Hypothalamus (tissue), 51 donors: ENCODE measurements around the gene ZBTB44.
"Not testable (repeated sequence)": the region's sequence is repeated elsewhere in the genome, so short reads cannot be mapped to it uniquely, and the experiment has no call there.

Experiments
- DNase-seq, 51 donors: peaks; one replicate each; lab custom pipeline; 2025; lab: John Stamatoyannopoulos, UW

Gene ZBTB44, protein sequence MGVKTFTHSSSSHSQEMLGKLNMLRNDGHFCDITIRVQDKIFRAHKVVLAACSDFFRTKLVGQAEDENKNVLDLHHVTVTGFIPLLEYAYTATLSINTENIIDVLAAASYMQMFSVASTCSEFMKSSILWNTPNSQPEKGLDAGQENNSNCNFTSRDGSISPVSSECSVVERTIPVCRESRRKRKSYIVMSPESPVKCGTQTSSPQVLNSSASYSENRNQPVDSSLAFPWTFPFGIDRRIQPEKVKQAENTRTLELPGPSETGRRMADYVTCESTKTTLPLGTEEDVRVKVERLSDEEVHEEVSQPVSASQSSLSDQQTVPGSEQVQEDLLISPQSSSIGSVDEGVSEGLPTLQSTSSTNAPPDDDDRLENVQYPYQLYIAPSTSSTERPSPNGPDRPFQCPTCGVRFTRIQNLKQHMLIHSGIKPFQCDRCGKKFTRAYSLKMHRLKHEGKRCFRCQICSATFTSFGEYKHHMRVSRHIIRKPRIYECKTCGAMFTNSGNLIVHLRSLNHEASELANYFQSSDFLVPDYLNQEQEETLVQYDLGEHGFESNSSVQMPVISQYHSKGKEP

DNA sequence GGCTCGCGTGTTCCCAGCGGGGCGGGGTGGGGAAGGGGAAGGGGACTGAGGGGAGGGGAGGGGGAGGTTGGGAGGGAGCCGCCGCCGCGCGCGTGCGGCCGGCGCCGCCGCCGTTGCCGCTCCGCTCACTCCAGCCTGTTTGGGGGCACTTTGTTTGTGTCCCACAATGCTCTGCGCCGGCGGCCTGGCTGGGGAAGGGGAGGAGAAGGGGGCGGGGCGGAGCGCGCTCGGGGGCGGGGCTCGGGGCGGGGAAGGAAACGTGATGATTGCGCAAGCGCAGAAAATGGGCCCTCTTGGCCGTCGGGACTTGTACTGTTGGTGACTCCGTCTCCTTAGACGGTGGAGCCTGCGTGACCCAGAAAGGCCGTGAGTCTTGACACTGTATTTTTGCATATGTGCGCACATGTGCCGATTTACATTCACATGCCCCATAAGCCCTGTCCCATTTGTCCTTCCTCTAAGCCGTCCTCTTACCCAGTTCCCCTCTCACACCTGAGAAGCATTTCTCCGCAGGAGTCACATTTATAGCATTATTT is at the start of gene ZBTB44:
Gene ZBTB44 (minus strand): TSS at position 168 of the 536 bp plus-strand sequence. CDS start 53,044 bp downstream, outside the sequence.
- peak; percentile 66 to 98 (median 90) for DNase-seq

DNA sequence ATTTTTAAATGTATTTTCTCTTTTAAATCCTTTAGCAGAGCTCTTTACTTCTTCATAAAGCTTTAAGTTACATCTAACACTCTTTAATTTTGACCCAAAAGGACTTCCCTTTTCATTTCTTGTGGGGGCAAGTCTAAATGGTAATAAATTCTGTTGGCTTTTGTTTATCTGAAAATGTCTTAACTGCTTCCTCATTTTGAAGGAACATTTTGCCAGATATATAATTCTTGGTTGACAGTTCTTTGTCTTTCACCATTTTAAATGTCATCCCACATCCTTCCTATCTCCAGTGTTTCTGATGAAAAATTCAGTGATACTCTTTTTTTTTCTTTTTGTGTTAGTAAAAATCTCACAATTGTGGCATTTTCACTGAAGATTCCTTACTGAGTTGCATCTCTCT is 44.7 kb upstream of the ZBTB44 start:
- no peak for DNase-seq

DNA sequence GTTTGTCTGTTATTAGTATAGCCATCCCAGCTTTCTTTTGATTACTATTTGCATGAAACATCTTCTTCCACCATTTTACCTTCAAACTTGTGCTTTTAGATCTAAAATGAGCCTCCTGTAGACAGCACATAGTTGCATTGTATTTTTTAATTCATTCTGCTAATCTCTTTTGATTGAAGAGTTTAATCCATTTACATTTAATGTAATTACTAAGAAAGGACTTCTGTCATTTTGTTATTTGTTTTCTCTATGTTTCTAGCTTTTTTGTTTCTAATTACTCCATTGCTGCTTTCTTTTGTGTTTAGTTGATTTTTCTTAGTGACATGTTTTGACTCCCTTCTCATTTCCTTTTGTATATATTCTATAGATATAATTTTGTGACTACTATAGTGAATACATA is 43.7 kb upstream of the ZBTB44 start:
- DNase-seq = no peak

DNA sequence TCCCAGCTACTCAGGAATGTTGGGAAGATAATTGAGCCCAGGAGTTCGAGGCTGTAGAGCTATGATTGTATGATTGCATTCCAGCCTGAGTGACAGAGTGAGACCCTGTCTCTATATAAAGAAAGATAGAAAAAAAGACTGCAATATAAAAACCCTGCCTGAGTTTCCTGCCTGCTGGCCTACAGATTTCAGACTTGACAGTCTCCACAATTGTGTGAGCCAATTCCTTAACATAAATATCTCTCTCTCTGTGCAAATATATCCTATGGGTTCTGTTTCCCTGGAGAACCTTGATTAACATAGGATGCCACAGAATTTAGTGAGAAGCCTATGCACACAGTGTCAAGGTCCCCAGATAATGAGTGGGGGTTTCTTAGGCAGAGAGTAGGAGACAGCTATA is 32.5 kb upstream of the ZBTB44 start:
- no peak for DNase-seq

DNA sequence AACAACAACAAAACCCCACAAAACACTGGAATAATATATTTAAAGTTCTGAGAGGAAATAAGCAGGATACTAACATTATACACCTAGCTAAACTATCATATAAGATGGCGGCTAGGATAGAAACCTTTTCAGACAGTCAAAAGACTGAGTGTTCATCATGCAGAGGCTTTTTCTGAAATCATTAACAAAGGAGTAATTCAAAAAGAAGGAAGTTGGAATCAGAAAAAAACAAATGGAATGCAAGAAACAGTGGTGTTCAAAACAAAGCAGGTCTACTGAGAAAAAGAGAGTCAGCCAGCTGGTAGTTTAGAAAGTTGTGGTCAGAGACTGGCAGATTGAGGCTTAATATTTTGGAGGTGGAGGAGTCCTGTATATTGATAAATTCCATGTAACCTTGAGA is 30.1 kb upstream of the ZBTB44 start:
- no peak for DNase-seq

DNA sequence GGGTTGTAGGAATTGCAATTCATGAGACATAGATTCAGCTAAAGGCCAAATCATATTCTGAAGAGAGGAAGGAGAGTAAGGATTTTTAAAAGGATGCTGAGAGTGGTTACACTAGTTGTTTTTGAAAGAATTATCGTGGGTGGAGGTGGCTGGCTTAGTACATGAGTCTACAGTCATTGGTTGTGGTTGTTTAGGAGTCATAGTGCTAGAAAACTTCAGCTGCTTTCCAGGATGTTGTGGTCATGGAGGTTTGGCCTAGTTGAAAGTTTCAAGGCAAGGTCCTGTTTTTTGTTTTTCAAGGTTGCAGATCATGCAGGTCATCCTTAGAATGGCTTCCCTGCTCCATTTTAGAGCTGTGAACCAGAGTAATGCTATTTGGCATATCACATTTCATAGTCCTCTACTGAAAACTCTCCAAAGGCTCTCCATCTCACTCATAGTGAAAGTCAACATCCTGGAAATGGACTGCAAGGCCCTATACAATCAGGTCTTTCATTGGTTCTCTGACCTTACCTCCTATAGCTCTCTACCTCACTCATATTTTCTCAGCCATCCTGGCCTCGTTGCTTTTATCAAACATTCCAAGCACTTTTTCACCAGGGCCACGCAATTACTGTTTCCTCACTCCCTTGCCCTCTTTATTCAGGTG is 26.1 kb upstream of the ZBTB44 start:
- DNase-seq = no peak

DNA sequence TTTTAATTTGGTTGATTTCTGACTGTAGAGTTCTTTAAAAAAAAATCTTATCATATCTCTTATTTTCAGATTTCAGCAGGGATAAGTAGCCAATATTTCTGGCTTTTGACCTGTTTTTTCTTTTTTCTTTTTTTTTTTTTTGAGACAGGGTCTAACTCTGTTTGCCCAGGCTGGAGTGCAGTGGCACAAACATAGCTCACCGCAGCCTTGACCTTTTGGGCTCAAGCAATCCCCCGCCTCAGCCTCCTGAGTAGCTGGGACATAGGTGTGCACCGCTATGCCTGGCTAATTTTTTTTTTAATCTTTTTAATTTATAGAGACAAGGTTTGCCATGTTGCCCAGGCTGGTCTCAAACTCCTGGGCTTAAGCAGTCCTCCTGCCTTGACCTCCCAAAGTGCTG is 23.9 kb upstream of the ZBTB44 start:
- DNase-seq = no peak

DNA sequence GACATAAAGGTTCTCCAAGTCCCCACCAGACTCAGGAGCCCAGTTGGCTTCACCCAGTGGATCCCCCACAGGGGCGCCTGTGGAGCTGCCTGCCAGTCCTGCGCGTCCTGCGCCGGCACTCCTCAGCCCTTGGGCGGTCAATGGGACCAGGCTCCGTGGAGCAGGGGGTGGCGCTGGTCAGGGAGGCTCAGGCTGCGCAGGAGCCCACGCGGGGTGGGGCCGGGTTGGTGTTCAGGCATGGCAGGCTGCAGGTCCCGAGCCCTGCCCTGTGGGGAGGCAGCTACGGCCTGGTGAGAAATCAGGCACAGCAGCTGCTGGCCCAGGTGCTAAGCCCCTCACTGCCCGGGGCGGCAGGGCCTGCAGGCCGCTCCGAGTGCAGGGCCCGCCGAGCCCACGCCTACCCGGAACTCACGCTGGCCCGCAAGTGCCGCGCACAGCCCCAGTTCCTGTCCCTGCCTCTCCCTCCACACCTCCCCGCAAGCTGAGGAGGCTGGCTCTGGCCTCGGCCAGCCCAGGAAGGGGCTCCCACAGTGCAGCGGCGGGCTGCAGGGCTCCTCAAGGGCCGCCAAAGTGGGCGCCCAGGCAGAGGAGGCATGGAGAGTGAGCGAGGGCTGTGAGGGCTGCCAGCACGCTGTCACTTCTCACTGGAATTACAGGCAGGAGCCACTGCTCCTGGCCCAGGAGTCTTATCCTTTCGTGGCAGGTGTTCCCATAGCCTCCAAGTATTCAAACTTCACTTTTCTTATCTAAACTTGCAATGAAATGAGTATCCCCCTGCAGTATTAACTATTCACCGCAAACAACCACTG is 22.8 kb upstream of the ZBTB44 start:
- DNase-seq = no peak

DNA sequence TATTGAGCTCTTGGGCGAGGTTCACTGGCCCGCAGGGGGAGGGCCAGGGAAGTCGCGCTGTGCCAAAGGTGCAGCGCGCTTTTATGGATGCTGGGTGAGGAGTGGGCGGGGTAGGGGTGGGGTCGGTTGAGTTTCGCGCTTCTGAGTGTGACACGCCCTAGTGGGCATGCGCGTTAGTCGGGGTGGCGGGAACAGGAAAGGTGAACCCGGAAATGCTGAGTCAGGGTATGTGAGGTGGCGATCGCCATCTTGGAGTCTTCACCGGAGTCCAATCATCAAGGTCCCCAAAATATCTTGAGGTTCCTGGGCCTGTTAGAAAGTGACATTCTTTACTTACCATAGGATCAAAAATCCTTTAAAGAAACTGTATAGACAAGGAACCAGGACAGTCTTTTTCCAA is 16.7 kb upstream of the ZBTB44 start:
- not testable (repeated sequence) for DNase-seq

DNA sequence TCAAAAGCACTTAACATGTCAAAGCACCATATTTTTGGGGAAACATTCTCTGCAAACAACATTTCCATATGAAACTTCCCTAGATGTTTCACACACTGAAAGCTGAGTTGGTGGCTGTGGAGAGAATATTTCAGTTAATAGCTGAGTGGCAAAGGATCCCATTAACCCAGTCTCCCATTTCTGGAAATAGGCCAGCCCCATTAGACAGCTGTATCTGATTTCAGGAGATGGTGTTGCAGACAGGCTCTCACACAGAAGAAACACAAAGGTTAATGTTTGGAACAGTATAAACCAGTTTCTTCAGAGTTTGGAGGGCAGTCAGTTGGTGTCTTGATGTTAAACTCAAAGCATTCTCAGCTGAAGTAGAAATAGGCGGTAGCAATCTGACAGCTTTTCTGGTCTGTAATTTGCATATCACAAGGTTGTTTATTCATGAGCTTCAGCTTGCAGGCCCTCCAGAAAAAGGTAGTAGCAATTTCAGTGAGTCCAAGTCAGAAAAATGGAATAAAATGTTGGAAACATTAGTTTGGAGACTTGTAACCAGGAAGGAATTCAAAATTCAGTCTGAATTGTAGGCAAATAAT is 15.5 kb upstream of the ZBTB44 start:
- DNase-seq = no peak

DNA sequence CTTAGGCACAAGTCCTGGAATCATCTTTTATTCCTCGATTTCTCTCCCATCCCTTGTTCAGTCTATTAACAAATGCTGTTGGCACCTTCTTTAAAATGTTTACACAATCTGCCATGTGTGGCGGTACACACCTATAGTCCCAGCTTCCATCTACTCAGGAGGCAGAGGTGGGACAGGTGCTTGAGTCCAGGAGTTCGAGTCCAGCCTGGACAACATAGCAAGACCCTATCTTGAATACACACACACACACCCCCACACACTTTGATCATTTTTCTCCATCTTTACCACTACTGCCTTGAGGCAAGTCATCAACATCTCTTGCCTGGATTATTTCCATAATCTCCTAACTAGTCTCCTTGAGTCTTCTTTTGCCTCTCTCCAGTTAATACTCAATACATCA is 13.7 kb upstream of the ZBTB44 start:
- no peak for DNase-seq

DNA sequence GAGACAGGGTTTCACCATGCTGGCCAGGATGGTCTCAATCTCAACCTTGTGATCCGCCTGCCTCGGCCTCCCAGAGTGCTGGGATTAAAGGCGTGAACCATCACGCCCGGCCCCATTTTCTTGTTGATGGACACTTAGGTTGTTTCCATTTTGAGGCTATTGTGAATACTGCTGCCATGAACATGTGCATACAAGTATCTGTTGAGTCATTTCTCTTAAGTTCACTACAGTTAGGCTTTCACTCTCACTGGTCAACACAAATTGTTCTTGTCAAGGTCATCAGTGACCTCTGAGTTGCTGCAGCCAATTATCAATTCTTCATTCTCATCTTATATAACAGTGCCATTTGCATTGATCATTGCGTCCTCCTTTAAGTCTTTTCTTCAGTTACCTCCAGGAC is 13.0 kb upstream of the ZBTB44 start:
- DNase-seq = no peak

DNA sequence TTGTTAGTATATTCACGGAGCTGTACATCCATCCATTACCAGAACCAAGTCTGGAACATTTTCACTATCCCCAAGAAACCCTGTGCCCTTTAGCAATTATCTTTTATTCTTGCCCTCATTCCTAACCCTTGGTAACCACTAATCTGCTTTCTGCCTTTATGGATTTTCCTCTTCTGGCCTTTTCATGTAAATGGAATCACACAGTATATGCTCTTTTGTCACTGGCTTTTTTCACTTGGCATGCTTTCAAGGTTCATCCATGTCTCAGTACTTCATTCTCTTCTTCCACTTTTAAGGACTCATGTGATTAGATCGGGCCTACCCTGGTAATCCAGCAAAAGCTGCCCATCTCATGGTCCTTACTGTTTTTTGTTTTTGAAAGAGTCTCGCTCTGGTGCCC is 11.0 kb upstream of the ZBTB44 start:
- DNase-seq = no peak

DNA sequence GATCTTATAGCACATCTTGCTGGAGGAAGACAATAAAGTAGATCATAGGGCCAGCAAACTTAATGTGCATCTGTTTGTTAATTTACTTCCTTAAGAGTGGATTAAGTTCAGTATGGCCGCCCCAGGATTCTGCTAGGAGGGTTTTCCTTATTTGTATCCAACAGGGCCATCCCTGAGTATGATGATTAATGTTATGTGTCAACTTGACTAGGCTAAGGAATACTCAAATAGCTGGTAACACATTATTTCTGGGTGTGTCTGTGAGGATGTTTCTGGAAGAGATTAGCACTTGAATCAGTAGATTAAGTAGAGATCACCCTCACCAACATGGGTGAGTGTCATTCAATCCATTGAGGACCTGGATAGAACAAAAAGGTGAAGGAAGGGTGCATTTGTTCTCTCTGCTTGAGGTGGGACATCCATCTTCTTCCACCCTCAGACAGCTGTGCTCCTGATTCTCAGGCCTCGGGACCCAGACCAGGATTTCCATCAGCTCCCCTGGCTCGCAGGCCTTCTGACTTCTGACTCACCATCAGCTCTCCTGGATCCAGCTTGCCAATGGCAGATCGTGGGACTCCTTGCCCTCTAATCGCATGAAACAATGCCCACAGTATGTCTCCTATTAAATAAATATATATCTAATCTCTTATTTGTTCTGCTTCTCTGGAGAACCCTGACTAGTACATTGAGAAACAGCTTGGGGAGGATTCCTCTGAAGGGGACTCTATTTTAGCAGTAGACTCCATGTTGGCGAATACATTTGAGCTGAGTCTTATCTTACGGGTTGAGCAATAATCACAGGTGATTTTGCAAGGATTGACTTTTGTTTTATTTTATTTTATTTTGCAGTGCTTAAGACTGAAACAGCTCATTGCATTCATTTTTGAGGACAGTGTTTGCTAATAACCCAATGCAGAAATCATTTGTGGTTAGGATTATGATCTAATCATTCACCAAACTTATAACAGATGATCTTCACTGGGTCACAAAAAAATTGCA is 9.0 kb upstream of the ZBTB44 start:
- DNase-seq = no peak

DNA sequence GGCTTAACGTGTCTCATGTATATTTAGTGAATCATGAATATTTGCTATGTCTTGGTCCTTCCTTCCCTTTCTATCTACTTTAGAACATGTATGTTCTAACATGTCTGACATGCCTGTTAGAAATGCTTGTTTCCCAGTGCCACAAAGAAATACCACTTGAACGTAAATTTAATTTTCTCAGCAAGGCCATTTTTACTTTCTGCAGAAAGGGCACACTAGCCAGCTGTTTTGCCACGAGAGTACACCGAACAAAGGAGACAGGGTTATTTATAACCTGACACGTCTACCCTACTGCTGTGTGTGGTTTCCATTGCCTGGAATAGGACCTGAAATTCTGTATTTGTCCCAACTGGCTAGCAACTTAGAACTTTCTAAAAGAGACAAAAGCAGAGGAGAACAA is 7.4 kb upstream of the ZBTB44 start:
- DNase-seq = no peak

DNA sequence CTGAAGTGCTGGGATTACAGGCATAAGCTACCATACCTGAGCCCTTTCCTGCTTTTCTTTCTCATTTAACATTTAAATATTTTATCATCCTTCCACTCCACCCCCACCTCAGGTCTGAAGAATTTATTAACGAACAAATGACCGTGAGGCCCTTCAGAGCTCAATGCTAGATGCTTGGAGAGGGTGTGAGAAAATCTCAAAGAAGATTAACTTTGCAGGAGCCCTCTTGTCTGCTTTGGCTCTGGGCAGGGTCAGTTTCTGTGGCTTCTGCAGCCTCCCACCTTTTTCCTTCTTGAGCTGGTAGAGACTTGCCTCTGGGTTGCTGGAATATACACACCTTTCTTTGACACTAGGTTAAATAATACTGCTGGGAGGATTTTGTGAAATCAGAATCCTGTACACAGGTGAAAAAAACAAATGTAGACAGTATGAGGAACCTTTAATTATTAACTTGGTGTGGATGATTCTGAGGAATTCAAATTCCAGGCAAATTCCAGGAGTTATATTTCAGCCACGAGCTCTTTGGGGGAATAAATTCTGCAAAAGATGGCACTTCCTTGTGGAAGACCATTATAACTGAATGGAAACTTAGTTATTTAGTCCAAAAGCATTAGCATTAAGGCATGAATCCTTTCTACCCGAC is 3.4 kb upstream of the ZBTB44 start:
- no peak for DNase-seq

DNA sequence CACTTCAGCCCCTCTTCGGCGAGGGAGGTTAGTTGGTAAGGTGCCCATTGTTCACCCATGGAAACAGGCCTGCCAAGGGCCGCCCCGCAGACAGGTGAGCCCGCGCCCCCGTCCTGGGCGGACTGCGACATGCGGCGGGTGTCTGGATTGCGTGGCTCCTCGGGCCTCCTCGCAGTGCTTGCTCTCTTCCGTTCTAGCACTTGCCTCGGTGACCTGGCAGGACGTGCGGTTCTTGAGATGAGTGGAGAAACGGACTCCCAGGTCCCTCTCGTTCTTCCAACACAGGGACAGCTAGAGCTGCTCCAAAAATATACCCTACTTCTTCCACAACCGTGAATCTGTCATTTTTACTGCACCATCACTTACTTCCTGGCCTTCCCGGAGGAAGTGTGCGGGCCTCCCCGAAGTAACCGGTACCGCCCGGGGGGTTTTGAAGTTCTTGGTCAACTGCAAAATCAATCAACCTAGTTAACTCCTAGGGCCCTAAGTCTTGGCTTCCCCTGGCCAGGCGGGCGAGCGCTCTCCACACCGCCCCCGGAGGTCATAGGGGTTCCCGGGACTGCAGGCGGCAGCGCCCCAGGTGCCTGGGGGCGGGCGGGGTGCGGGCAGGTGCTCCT is 745 bp upstream of the ZBTB44 start:
- DNase-seq = peak in 14 of 51 donors; percentile 6 to 45 (median 20)

DNA sequence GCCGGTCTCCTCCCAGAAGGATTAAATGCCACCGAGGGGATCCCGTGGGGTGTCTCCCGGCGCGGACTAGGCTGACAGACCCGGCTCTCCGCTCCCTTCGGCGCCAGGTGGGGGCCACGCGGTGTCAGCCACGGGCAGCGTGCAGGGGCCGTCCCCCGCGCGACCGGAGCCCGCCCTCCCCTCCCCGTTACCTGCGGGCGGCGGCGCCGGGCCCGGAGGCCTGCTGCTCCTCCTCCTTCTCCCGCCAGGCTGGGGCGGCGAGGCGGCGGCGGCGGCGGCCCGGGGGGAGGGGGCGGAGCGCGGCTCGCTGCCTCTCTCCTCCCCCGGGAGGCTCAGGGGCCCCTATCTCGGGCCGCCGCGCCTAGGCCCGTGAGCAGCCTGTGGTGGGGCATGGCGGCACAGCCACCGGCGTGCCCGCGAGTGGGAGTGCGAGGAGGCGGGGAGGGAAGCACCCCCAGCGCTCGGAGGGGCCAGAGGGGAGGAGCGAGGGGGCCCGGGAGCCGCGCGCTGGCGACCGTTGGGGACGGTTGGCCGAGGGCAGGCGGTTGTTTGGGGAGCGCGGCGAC is 450 bp downstream of the ZBTB44 start:
- peak in 46 of 51 donors; percentile 9 to 85 (median 62) for DNase-seq
